SIG-M5 (cell line): Measurements from ENCODE around the gene TRPM4.
"Not testable (repeated sequence)": the region's sequence is repeated elsewhere in the genome, so short reads cannot be mapped to it uniquely, and the experiment has no call there.

Experiments
- DNase-seq: peaks from one replicate; lab custom pipeline; 2025; lab: John Stamatoyannopoulos, UW

The TRPM4 gene

DNA sequence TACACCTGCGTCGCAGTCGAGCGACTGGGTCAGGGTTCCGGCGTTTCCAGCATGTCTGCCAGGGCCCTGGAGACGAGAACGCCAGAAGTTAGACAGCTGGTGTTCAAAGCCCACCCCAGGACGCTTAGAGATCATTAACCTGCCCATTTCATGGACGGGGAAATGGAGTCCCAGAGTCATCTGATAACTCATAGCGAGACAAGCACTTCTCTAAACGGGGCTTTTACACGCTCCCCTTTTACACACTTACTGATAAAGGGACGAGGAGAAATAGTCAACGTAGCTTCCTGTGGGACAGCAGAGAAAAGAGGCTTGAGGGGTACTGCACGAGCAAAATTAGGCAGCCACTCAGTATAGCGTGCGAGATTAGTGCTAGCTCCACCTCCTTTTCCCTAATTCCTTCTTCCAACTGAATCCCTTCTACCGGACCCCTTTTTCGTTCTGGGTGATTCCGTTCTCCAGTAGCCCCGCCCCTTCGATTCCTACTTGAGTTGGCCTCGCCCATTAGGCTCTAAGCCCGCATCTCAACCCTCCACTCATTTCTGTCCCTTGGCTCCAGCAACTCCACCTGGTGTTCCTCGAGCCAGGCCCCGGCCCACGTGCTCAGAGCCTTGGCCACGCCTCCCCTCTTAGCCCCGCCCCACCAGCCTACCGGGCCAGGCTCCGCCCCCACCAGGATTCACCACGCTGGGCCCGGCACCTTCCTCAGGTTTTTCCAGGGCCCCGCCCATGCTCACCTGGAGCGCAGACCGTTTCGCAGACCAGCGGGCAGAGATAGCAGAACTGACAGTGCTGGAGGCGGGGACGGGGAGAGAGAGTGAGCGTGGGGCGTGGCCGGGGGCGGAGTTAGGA is 6.1 kb upstream of the TRPM4 start:
- DNase-seq = no peak

DNA sequence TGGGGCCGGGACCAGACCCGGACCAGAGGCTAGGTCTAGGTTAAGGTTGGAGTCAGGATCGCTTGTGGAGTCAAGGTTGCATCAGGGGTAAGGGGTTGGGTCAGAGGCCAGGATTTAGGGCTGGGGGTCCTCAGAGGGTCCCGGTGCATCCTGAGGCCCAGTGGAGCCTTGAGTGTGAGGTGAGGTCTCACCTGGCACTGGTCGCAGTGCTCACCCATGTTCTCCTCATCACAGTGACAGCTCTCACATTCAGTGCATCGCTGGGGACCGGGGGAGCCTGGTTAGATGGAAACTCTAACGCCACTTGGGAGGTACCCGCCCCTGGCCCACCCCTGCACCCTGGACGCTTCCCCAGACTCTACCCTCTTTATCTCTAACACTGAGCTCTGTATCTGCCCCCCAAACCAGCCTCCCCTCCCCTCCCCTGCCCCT is 5.5 kb upstream of the TRPM4 start:
- no peak for DNase-seq

DNA sequence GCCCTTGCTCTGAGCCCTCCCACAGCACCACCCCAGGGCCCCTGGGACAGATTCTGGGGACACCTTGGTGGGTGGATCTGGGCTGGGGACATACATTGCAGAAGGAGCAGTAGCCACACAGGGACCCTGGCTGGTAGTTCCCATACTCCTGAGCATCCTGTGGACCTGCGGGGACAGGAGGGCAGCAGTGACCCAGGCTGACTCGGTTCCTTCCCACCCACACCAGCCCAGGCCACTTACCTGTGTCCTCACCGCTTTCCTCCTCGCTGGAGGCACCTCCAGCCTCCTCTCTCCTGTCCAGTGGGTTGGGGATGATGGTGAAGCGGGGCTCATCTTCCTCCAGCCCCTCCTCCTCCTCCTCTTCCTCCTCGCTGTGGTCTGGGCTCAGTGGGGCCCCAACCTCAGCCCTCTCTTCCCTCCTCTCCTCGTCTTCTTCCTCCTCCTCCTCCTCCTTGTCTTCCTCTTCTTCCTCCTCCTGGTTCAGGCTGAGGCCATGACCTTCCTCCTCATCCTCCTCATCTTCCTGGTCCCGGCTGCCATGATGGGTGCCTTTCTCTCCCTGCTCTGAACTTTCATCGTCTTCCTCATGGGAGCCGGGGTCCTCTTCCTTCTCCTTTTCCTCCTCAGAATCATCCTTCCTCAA is 4.3 kb upstream of the TRPM4 start:
- no peak for DNase-seq

DNA sequence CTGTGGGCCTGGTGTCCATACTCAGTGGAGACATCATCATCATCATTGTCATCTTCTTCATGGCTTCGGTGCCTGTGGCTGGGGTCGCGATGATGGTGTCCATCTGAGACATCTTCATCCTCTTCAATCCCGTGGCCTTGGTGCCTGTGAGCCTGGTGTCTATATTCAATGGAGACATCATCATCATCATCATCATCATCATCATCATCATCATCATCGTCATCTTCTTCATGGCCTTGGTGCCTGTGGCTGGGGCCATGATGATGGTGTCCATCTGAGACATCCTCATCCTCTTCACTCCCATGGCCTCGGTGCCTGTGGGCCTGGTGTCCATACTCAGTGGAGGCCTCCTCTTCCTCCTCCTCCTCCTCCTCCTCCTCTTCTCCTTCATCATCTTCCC is 3.3 kb upstream of the TRPM4 start:
- DNase-seq = no peak

DNA sequence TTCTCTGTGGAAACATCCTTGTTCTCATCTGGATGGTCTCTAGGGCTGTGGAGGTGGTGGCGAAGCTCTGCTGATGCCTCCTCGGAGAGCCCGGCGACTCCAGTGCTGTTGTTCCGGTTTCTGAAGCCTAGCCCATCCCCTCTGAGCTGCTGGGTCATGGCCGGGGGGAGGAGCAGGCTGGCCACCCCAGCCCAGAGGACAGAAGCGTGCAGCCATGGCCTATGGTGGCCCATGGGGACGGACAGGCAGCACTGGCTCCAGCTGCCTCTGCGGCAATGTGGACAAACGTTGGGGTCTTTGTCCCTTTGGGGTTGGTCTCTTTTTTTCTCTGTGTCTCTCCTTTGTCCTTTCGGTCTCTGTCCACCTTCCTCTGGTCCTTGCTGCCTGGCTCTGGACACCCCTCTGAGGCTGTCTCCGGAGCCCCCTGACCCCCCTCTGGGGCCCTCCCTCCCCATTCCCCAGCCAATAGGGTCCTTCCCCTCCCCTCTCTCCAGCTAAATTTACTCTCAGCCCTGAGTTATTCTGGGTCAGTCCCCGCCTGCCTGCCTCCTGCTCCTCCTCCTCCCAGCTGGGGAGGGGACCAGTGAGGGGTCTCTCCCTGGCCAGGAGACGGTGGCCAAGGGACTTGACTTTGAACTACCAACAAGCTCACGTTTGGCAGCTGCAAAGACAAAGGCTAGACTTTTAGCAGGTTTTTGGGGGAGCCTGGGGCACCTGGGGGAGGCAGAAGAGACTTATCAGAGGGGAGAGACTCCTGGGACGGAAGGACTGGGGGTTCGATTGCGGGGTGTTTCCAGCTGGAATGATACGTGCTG is 2.4 kb upstream of the TRPM4 start, which contains the start of gene HRC:
Gene HRC (minus strand): TSS at position 392 of the 815 bp plus-strand sequence. CDS start 159 bp downstream, at position 233.
- DNase-seq = no peak

DNA sequence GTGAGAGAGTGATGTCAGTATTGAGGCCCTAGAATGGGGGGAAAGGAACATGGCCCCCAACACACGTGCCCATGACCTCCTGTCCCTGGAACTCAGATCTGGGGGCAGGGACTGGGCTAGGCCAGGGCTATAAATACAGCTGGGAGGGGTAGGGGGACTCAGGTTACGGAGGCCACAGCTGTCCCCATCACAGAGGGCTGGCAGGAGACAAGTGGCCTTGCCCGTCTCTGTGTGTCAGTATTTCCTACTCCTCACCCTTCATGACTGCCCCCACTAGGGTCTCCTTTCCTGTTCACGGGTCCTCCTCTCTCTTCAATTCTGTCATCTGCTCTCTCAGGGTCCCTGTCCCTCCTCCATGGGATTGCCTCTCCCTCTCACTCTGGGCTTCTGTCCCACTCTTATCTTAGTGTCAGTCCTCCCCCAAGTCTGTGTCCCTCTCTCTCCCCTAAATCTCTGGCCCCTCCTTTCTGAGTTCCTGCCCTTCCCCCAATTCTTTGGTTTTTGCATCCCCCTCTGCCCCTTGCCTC is 1.7 kb upstream of the TRPM4 start:
- no peak for DNase-seq

DNA sequence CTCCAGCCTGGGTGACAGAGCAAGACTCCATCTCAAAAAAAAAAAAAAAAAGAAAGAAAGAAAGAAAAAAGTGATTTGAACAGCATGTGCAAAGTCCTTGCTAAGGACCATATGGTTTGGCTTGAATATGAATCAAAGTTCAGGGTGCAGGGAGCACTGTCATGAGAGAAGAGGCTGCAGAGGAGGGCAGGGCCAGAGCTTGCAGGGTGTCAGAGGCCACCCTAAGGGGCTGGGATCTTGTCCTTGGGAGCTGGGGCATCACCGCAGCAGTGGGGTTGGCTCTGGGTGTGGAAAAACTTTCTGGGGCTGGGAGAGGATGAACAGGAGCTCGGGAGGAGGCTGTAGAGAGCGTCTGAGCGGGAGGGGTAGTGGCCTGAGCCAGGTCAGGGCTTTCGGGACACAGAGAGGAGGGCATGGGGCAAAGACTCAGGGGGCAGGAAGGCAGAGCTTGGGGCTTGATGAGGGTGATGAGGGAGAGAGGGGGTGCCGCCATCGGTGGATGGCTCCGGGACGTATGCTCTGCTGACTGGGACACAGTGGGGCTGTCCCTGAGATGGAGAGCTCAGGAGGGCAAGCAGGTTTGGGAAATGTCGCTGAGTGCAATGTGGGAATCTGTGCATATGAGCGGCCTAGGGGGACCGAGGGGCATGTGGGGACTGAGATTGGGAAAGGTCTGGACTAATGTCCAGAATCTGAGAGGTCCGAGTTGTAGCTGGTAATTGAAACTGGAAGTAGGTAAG is 3.0 kb downstream of the TRPM4 start:
- DNase-seq = no peak

DNA sequence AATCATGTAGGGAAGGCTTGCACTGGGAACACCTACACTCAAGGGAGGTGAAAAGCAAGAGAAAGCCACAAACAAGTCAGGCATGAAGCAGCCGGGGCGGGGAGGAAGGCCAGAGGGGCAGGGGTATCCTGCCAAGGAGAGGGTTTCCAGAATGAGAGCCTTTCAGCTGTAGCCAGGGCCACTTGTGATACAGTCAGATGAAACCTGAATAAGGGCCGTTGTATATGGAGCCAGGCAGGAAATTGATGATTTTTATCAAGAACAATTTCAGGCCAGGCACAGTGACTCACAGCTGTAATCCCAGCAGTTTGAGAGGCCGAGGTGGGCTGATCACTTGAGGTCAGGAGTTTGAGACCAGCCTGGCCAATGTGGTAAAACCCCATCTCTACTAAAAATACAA is 4.4 kb downstream of the TRPM4 start:
- no peak for DNase-seq

DNA sequence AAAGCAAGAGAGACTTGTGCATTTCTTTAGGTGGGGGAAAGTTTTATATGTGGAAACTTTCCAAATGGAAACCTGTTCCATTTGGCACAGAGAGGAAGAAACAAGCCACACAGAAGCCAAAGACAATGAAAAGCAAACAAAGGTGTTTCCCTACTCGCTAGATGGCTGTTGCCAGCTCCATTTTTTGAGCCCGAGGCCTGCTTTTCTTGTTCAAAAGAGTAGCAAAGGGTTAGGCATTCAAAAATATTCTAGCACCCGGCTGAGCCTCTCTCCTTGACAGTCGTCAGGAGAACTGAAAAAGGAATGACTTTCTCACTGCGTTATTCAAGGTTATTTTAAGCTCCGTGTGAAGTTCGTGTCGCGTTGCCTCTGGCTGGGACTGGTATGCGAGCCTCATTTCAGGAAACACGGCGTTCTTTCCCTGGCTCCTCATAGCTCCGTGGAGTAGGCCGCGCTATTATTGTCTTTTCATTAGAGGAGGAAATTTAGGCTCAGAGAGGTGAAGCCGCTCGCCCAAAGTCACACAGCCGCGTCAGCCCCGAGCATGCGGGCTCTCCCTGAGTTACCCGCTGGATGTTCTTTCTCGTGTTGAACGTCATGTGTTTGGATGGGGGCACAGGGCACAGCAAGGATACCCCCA is 7.6 kb downstream of the TRPM4 start:
- no peak for DNase-seq

DNA sequence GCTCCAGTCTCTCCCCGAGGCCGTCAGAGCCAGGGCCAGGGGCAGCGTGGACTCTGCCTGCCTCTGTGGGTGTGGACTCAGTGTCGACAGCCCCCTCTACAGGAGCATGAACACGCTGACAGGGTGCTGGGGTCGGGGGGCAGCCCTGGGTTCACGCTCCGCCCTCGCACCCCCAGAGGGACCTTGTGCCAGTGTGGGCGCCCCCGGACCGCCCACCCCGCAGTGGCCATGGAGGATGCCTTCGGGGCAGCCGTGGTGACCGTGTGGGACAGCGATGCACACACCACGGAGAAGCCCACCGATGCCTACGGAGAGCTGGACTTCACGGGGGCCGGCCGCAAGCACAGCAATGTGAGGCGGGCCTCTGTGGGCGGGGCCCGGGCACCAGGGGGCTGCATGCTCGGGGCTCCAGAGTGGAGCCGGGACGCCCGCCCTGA is 8.3 kb downstream of the TRPM4 start:
- no peak for DNase-seq

DNA sequence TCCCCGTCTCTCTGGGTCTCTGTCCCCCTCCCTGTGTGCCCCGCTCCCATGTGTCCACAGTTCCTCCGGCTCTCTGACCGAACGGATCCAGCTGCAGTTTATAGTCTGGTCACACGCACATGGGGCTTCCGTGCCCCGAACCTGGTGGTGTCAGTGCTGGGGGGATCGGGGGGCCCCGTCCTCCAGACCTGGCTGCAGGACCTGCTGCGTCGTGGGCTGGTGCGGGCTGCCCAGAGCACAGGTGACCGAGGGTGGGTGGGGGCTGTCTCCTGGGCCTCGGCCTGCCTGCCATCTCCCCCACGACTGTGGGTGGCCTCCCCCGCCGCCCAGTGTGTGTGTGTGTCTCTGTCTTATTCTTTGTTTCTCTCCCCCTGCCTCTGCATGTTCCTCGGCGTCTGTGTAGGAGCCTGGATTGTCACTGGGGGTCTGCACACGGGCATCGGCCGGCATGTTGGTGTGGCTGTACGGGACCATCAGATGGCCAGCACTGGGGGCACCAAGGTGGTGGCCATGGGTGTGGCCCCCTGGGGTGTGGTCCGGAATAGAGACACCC is 10.3 kb downstream of the TRPM4 start:
- DNase-seq = no peak

DNA sequence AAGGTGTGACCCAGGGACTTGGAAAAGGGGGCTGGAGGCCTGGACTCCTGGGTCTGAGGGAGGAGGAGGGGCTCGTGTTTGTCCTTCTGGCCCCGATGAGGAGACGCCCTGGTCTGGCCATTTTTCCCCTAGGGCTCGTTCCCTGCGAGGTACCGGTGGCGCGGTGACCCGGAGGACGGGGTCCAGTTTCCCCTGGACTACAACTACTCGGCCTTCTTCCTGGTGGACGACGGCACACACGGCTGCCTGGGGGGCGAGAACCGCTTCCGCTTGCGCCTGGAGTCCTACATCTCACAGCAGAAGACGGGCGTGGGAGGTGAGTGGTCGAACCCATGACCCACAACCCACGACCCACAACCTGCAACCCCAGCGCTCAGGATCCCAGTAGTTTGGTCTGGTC is 10.8 kb downstream of the TRPM4 start:
- DNase-seq = no peak

DNA sequence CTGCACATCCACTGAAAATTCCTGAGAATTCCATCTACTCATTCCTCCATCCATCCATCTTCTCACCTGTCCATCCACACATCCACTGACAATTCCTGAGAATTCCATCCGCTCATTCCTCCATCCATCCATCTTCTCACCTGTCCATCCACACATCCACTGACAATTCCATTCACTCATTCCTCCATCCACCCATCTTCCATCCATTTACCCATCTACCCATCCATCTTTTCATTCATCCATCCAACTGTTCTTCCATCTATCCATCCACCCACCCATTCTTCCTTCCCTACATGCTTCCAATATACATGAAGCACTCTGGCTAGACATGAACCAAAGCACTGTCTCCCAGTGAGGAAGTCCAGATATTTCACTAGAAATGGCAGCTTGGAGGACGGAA is 15.6 kb downstream of the TRPM4 start:
- DNase-seq = no peak

DNA sequence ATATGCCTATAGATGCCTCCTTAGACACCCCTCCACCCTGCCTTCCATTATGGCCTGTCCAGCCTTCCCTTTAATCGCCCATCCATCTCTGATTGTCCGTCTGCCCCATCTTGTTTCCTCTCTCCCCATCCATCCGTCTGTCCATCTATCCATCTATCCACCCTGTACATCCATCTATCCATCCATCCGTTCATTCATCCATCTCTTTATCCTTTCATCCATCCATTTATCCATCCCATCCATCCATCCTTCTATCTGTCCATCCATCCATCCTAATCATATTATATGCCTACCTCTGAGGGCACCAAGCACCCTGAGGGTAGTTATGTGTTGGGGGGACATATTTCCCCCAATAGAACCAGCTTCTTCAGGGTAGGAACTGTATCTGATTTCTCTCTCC is 23.1 kb downstream of the TRPM4 start:
- no peak for DNase-seq

DNA sequence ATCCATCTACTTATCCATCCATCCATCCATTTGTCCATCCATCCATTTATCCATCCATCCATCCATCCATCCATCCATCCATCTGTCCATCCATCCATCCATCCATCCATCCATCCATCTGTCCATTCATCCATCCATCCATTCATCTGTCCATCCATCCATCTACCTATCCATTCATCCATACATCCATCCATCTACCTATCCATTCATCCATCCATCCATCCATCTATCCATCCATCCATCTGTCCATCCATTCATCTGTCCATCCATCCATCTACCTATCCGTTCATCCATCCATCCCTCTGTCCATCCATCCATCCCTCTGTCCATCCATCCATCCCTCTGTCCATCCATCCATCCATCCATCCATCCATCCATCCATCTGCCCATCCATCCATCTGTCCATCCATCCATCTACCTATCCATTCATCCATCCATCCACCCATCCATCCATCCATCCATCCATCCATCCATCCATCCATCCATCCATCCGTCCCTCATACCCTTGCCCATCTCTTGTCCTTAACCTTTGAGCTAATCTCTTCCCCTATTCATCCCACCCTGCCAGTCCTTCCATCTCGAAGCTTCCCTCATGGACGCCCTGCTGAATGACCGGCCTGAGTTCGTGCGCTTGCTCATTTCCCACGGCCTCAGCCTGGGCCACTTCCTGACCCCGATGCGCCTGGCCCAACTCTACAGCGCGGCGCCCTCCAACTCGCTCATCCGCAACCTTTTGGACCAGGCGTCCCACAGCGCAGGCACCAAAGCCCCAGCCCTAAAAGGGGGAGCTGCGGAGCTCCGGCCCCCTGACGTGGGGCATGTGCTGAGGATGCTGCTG is 24.6 kb downstream of the TRPM4 start:
- DNase-seq = not testable (repeated sequence)

DNA sequence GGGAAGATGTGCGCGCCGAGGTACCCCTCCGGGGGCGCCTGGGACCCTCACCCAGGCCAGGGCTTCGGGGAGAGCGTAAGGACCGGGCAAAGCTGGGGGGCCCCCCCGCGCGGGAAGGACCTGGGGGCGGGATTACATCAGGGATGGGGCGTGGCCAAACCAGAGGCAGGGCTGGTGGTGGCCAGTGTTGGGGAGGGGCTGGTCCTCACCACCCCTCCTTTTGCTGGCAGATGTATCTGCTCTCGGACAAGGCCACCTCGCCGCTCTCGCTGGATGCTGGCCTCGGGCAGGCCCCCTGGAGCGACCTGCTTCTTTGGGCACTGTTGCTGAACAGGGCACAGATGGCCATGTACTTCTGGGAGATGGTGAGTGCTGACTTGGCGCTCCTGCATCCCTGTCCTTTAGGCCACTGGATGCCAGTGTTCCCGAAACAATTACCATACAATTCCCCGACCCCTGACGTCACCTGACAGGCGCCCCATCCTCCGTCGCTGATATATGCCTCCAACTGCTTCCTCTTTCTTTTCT is 25.3 kb downstream of the TRPM4 start:
- no peak for DNase-seq

DNA sequence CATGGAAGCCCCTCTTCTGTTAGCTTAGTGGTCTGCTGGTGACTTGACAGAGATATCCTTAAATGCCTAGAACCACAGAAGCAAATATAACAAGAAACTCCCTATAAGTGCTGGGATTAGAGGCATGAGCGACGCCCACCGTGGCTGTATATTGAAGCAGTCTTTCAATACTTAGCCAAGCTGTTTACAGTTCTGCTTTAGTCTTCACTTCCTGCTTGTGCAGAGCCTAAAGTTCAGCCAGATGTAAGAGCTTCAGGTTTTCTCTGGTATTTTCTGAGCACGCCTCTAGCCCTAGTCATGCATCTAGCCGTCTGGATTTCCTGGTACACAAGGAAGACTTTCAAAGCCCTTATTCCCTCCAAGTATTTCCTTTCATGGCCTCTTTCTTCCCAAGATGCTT is 28.5 kb downstream of the TRPM4 start:
- DNase-seq = no peak

DNA sequence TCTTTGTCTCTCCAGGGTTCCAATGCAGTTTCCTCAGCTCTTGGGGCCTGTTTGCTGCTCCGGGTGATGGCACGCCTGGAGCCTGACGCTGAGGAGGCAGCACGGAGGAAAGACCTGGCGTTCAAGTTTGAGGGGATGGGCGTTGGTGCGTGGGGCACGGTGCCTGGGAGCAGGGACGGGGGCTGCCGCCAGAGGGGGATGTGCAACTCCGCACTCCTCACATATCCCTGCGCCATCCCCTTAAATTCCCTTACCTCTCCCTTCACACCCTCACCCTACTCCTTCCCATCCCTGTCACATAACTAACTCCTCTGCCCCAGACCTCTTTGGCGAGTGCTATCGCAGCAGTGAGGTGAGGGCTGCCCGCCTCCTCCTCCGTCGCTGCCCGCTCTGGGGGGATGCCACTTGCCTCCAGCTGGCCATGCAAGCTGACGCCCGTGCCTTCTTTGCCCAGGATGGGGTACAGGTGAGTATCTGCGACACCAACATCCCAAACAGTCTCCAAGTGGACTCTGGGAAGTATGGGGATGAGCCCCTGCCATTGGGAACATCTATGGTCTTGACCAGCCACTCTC is 31.1 kb downstream of the TRPM4 start:
- no peak for DNase-seq

DNA sequence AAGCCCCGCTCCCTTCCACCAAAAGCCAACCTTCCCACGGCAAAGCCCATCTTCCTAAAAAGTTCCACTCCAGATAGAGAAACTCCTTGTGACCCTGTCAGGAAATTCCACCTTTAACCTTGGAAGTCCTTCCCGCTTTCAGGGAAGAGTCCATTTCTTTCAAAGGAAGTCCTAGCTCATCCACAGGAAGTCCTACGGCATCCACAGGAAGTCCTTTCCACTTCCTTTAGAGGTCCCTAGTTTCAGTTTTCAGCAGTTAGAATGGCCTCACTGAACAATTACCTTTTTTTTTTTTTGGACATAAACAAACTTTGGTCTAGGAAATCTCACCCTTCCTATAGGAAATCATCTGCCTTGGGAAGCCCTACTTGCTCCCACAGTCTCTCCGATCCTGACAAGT is 31.7 kb downstream of the TRPM4 start:
- no peak for DNase-seq
